Measurements from ENCODE around the gene LAMB2.

DNA sequence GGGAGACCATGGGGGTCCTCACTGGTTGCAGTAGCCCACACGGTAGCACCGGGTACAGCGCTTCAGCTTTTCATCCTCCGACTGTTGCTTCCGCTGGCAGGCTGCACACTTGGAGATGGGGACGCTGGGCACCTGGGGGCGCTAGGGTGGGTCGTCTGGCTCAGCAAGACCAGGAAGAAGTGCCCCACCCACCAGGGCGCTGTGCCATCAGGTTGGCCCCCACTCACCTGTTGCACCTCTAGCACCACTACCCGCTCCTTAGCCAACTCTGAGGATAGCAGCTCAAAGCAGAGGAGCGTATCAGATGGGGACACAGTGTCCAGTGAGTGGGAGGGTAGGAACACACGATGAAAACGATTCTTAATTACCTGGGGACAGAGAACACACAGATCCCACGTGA, 20.6 kb downstream of the LAMB2 start:
- no peak for TF ChIP-seq EZH2 (IDR thresholded peaks at IDR 0.05; ENCODE audit: low read length)
- TF ChIP-seq, protein P1, sequence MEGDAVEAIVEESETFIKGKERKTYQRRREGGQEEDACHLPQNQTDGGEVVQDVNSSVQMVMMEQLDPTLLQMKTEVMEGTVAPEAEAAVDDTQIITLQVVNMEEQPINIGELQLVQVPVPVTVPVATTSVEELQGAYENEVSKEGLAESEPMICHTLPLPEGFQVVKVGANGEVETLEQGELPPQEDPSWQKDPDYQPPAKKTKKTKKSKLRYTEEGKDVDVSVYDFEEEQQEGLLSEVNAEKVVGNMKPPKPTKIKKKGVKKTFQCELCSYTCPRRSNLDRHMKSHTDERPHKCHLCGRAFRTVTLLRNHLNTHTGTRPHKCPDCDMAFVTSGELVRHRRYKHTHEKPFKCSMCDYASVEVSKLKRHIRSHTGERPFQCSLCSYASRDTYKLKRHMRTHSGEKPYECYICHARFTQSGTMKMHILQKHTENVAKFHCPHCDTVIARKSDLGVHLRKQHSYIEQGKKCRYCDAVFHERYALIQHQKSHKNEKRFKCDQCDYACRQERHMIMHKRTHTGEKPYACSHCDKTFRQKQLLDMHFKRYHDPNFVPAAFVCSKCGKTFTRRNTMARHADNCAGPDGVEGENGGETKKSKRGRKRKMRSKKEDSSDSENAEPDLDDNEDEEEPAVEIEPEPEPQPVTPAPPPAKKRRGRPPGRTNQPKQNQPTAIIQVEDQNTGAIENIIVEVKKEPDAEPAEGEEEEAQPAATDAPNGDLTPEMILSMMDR (optimal IDR thresholded peaks at IDR 0.05 in 1 of 3, IDR thresholded peaks at IDR 0.05 in 1 of 3, conservative IDR thresholded peaks at IDR 0.05 in 1 of 3; ENCODE audit: extremely low read depth in 1 of 3, insufficient read depth in 2 of 3, low read length in 3 of 3) = no peak

All from keratinocyte (primary cell).